OCI-LY1 (cell line): ENCODE measurements around the gene NAT14.

ENCODE experiments used
- EZH2 ChIP-seq: fragments of 200-600 bp; sonication (generic), shearing (Covaris generic); IDR thresholded peaks from 2 replicates; pipeline ENCODE4 v1.8.0; 2017; ENCODE audit warnings: borderline replicate concordance, mixed run types, mild to moderate bottlenecking, antibody characterized with exemption, low read length, moderate library complexity, mixed read lengths
- TF ChIP-seq, protein P1 (sequence below): fragments of 200-600 bp; sonication (generic), shearing (Covaris generic); IDR thresholded peaks from 2 replicates; pipeline ENCODE4 v1.5.1; 2017; ENCODE audit warnings: mild to moderate bottlenecking, antibody characterized with exemption, low read length, moderate library complexity, mixed read lengths

GRCh38 chr19:55443824-55444480, 41.0 kb upstream of the NAT14 start:
- TF ChIP-seq, protein P1, sequence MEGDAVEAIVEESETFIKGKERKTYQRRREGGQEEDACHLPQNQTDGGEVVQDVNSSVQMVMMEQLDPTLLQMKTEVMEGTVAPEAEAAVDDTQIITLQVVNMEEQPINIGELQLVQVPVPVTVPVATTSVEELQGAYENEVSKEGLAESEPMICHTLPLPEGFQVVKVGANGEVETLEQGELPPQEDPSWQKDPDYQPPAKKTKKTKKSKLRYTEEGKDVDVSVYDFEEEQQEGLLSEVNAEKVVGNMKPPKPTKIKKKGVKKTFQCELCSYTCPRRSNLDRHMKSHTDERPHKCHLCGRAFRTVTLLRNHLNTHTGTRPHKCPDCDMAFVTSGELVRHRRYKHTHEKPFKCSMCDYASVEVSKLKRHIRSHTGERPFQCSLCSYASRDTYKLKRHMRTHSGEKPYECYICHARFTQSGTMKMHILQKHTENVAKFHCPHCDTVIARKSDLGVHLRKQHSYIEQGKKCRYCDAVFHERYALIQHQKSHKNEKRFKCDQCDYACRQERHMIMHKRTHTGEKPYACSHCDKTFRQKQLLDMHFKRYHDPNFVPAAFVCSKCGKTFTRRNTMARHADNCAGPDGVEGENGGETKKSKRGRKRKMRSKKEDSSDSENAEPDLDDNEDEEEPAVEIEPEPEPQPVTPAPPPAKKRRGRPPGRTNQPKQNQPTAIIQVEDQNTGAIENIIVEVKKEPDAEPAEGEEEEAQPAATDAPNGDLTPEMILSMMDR: no peak
- no peak for TF ChIP-seq EZH2
